Activated CD4-positive, alpha-beta T cell treated with anti-CD3 and anti-CD28 coated beads, Interleukin-2, Interleukin-6, amounts not matched to agents 100 ng/mL and 50 ng/mL, durations not matched to agents 16 hours and 8 hours (primary cell): ENCODE data around the gene MYO1H.

ENCODE experiments used
- DNase-seq: peaks from one replicate; pipeline ENCODE4 v3.0.0-alpha.2; 2020

The MYO1H gene

GRCh38 chr12:109476807-109477184, 129.1 kb downstream of the MYO1H start:
- no peak for DNase-seq

GRCh38 chr12:109477185-109477962, 129.7 kb downstream of the MYO1H start, which contains the start of the genes KCTD10 and UBE3B:
Gene KCTD10, minus strand, starts transcription at chr12:109477300. Its CDS starts 38 bp downstream, at chr12:109477262.
Gene UBE3B, plus strand, starts transcription at chr12:109477634. Its CDS starts 5,918 bp downstream, at chr12:109483552.
- DNase-seq, result peak; percentile 91

DNA sequence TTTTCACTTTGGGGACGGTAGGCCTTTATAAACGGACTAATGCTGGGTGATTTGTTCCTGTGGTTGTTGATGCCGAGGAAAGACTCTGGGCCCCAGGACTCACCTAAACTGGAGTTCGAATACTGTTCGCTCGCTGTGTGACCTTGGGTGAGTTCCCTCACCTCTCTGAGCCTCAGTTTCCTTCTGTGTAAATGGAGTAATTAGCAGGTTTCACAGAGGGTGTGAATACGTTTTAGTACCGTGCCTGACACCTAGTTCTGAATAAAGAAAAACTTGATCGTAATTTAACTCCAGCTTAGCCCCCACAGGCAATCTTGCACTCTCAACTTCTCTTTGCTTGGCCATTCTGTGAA, 130.2 kb downstream of the MYO1H start:
- DNase-seq, result no peak

GRCh38 chr12:109479761-109480160, 132.1 kb downstream of the MYO1H start:
- no peak for DNase-seq

- DNase-seq, result no peak
Observed at GRCh38 chr12:109480356-109480755, 132.7 kb downstream of the MYO1H start.

DNA sequence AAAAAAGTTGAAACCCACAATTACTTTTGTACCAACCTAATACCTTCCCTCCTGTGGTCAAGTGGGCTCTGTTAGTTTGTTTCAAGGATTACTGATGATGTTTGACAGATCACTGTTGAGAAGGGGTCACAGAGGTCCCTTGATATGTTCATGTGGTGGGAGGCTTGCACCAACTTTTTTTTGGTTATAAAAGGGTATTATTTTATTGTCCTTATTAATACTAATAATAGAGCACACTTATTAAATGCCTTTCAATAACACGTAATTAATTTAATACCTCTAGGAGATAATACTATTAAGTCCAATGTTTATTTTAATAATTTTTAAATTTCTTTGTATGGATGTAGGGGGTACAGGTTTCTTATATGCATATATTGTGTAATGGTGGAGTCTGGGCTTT, 134.2 kb downstream of the MYO1H start:
- DNase-seq, result no peak

DNA sequence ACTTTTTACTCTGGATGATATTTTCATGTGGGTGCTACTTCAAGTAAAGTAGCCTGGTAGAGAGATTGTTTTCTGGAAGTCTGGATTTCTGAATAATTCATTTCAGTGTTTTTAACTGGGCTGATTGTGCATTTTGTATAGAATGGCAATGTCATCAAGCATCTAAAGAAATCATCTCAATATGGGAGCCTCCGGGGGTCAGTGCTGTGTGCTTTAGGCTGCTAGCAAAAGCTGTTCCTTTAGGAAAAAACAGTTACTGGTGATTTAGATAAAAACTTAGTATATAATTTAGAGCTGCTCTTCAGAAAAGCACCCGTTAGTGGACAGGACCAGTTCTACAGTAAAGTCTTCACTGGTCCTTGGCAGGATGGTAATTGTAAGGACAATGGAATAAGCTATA, 134.8 kb downstream of the MYO1H start:
- DNase-seq, result no peak

DNA sequence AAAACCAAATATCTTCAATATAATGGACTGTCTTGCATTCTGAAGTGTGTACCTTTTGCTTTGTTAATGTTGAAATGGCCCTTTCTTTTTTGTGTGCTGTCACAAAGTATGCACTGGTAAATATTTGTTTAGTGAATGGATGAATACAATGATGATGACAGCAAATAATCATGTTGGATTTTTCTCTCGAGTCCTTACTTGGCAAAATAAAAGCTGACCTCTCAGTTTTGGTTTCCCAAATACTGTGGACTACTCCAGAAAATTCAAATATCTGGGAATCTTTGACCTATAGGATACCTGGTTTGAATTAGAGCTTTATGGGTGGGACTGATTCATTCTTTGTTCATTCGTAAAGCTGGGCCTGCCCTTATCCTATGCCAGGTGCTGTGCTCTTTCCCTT, 135.2 kb downstream of the MYO1H start:
- no peak for DNase-seq

DNA sequence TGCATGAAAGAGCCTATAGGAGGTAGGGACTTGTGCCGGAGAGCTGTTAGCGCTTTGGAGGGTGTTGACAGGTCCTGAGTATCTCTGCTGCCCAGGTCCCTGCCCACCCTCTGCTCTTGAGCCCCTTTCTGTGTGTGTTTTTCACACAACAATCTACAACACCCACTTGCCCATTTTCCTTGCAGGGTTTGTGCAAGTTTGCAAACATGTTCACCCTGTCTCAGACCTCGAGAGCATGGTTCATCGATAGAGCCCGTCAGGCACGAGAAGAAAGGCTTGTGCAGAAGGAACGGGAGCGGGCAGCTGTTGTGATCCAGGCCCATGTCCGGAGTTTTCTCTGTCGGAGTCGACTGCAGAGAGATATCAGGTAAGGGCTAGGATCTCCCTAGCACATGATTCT, 135.6 kb downstream of the MYO1H start:
- DNase-seq, result no peak

- DNase-seq, result no peak
Observed at GRCh38 chr12:109485201-109485600, 137.5 kb downstream of the MYO1H start.

- DNase-seq, result no peak
Observed at GRCh38 chr12:109487181-109488050, 139.7 kb downstream of the MYO1H start.

- DNase-seq, result no peak
Observed at GRCh38 chr12:109488051-109488665, 140.5 kb downstream of the MYO1H start.

DNA sequence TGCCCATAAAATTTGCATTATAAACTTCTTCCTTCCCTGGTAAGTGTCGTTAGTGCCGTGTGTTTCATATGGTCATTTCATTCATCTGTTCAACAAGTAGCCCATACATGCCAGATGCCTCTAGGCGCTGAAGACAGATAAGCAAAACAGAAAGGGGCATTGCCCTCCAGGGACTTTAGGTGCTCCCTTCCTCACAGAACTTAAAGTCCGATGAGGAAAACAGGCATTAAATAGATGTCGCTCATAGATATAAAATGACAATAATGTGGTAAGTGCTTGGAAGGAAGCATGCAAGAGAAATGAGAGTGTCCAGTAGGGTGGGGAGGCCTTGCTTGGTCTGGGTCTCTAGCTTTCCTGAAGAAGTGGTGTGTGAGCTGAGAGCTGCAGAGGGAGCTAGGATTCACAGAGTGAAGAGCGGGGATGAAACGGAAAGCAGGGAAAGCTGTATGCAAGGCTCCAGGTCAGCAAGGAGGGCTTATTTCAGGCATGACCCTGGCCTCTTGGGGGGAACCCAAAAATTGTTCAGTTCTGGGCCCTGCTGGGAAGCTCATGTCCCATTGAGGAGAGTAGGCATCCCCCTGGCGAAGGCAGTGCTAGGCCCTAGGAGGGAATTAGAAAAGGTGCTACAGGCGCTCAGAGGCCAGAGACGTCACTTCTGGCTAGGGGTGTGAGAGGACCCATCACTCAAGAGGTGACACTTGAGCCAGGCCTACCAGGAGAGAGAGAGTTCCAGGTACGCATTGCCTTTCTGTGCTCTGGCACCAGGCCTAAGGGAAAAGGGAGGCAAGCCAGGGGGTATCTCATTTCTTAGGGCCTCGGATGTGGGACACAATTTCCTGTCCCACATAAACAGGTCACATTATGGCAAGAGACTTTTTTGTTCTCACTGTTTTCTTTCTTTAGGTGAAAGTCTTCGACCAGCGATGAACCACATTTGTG, 141.6 kb downstream of the MYO1H start:
- no peak for DNase-seq

- DNase-seq, result no peak
Observed at GRCh38 chr12:109489955-109490565, 142.4 kb downstream of the MYO1H start.

DNA sequence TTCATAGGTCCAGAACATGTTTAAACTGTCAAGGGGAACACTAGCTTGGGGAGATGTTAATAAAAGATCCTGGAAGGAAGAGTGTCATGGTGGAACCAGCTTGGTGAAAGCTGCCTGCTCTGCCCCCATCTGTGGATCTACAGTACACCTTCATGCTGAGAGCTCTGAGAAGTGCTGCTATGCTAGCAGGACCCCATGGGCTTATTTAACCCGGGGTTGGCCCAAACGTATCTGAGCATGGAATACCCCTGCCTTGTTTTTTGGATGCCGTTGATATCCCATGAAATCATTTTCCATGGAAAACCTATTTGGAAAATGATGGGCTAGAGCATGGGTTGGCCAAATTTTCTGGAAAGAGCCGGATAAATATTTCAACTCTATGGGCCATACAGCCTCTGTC, 144.0 kb downstream of the MYO1H start:
- DNase-seq, result no peak

DNA sequence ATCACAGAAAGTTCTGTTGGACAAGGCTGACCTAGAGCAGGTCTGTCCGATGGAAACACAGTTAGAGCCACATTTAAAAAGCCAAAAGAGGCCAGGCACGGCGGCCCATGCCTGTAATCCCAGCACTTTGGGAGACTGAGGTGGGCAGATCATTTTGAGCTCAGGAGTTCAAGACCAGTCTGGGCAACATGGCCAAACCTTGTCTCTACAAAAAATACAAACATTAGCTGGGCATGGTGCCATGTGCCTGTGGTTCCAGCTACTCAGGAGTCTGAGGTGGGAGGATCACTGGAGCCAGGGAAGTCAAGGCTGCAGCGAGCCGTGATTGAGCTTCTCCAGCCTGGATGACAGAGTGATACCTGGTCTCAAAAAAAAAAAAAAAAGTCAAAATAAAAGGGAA, 144.7 kb downstream of the MYO1H start:
- no peak for DNase-seq

GRCh38 chr12:109493090-109493489, 145.4 kb downstream of the MYO1H start:
- no peak for DNase-seq

- DNase-seq, result no peak
Observed at GRCh38 chr12:109493938-109494337, 146.2 kb downstream of the MYO1H start.

DNA sequence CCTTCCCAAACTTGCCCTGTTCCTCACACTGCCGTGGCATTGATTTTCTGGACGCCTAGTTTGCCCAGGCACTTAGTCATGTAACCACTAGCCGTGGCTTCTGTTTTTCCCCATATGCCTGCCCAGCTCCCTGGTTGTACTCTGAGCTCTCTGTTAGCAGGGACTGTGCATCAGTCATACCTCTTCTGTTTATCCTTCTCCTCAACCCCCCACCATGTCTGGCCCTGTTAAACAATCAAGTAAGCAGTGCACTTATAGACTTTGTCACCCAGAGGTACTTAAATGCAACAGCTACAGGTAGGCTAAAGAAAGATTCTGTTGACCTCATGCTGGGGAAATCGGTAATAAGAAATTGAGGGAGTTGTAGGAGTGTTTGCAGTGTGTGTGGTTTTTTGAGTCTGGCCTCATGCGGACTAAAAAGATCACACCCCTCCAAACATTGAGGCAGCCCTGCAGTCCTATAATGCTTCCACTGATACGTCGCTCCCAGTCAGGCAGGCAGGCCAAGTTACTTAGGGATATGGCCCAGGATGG, 146.7 kb downstream of the MYO1H start:
- DNase-seq, result no peak

- no peak for DNase-seq
Observed at GRCh38 chr12:109495012-109495411, 147.3 kb downstream of the MYO1H start.

GRCh38 chr12:109496306-109496705, 148.6 kb downstream of the MYO1H start:
- DNase-seq, result no peak

DNA sequence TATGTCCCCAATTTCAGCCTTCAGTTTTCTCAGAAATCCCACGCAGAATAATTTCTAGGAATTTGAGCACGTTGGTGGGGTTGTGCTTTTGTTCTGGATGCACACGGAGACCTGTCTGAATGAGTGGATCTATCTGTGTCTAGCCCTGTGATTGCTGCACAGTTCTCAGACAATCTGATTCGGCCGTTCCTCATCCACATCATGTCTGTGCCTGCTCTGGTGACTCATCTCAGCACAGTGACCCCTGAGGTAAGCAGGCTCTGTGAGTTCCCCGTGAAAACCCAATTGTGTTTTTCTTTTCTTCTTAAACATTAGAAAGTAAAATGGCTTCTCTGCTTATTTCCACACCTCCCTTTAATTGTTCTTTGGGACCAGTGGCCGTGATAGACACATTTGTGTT, 150.0 kb downstream of the MYO1H start:
- DNase-seq, result no peak
